Skin of body (tissue), 2 donors: Measurements from ENCODE around the gene PIK3R1. TPM values are rescaled to one million over a fixed set of nuclear protein-coding genes. Genes with fewer than 3 reads are reported as not detected.
"Not testable (repeated sequence)": the region's sequence is repeated elsewhere in the genome, so short reads cannot be mapped to it uniquely, and the experiment has no call there.

ENCODE experiments used
- DNase-seq: peaks from one replicate; lab custom pipeline; 2025; lab: John Stamatoyannopoulos, UW
- total RNA-seq: library from RNA; depleted of rRNA; stranded (reverse); fragments of >200 nt; gene quantifications from one replicate; pipeline ENCODE4 v1.2.3, GENCODE V29; 2014

PIK3R1 gene
- total RNA-seq, 1 donor from 2014 or later = 85.4 TPM

DNA sequence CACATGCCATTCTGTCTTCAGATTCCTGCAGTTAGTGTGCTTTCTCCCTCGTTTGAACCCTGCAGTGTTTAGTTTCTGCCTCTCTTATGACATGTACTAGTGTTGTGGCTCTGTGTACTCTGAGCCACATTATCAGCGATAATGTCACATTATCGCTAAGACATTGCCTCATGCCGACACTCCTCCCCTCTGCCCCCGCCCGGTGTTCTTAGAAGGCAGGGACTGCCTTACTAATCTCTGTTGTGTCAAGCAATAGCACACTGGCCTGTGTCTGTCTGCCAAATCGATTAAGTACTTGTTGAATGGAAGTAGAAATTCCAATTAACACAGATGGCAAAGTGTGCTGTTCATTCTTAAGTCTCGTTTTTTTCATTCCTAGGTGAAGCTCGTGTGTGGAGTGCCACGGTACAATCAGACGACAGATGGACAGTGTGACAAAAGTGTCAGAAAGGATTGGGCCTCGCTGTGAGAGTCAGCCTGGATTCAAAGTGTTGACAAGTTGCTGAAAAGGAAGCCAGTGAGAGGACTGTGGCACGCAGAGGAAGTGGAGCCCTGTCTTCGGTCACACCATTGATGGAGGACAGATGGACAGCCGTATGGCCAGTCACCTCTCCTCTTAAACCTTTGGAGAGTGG, 10.5 kb downstream of the PIK3R1 start:
- DNase-seq = no peak

DNA sequence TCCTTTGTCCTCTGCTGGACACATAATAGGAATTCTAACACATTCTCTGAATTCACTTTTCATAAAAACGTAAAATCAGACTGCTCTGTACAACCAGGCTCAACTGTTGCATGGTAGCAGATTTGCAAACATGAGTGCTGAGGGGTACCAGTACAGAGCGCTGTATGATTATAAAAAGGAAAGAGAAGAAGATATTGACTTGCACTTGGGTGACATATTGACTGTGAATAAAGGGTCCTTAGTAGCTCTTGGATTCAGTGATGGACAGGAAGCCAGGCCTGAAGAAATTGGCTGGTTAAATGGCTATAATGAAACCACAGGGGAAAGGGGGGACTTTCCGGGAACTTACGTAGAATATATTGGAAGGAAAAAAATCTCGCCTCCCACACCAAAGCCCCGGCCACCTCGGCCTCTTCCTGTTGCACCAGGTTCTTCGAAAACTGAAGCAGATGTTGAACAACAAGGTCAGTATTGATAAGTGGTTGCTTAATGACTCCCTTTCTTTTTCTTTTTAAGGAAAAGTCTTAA, 11.1 kb downstream of the PIK3R1 start:
- no peak for DNase-seq

DNA sequence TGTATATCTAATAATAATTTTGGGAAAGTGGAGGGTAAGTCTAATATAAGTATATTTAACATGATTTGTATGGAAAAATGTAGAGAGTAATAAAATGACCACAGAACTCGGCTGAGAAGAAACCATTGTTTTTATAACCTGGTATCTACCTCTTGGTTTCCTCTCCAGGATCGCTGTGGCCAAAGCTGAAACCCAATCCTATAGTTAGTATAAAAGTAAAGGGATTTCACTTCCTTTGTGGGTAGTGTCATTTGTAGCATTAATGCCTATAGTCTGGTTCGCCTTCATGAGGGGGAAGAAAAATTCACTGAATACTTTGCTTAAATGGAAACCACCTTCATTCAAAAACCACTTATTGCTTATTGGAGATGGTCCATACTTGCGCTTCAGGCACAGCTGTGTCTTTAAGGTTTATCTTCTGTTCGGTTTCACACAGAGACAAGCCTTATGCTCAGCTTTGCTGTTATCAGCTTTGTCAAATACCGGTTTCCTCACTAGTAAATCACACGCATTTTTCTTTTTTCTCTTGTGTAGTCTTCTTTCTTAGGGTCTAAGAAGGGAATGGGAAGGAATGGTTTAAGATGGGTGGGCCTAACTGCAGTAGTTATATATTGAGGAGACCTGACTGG, 12.1 kb downstream of the PIK3R1 start:
- DNase-seq = no peak

GRCh38 chr5:68229416-68229815, 13.9 kb downstream of the PIK3R1 start:
- DNase-seq = no peak

GRCh38 chr5:68230285-68230684, 14.7 kb downstream of the PIK3R1 start:
- DNase-seq = no peak

- DNase-seq = no peak
Measured at GRCh38 chr5:68231414-68232076, 16.0 kb downstream of the PIK3R1 start.

DNA sequence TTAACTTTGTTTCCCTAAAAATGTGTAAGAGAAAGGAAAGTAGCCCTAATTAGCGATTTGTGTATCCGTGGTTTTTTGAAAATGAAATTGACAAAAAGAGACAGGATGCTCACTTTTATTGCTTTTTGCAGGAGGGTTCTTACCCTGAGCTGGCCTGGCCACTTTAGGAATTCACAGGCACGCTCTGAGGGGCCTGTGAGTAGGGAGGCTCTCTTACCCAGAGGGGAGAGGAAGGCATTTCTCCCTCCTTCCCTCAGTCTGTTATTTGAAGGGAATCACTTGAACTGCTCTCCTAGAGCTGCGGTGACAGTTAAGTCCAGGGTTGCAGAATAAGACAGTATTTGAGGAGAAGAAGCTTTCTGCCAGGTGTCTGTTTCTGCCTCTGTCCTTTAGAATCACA, 16.7 kb downstream of the PIK3R1 start:
- DNase-seq = no peak

DNA sequence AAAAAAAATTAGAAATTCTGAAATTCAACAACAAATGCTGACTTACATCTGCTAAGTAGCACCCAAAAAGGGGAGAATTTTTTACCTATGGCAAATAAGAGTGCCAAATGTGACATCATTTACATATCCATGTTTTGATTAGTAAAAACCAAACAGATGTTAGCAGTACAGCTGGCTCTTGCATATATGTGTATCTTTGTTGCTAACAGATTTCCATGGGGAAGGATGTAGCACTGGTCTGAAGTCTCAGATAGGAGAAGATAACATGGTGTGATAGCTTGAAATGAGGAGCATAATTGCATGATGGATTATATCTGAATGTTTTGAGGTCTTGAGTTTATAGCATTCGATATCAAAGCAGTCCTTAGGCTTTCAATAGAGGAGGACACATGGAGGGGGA, 17.5 kb downstream of the PIK3R1 start:
- no peak for DNase-seq

GRCh38 chr5:68235229-68235628, 19.7 kb downstream of the PIK3R1 start:
- not testable (repeated sequence) for DNase-seq

- DNase-seq = no peak
Measured at GRCh38 chr5:68237715-68238114, 22.2 kb downstream of the PIK3R1 start.

DNA sequence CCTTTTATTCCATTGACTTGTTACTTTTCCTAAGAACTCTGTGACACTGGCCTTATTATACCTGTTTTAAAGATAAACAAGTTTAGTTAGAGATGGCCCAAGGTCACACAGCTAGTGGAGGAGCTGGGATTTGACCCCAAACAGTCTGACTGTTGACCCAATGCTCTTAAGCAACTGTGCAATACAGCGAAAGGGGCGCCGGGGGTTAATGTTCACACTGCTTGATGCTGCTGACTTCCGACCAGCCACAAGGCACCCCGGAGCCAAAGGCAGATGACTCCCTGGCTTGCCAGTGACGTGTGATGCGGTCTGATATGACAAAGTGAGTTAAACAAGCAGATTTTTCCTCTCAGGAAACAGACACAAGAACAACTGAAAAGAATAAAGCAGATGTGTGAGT, 23.9 kb downstream of the PIK3R1 start:
- no peak for DNase-seq

DNA sequence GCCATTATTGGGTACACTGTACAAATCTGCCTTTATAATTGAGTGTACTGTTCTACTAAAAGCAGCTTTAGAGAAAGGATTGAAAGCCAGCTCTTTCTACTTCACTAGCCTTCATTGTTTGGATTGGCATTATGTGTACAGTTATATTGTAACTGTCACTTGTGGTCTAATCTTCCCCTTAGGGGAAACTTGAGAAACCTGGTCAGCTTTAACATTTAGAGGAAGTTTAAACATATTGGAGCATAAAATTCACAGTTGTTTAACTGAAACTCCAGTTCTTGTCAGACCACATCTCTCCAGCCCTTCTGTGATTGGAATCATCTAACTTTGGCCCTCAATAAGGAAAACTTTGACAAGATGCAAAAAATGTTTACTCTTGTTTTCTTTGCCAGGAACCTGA, 24.6 kb downstream of the PIK3R1 start:
- DNase-seq = no peak

GRCh38 chr5:68240771-68241170, 25.2 kb downstream of the PIK3R1 start:
- DNase-seq = no peak

GRCh38 chr5:68242743-68243142, 27.2 kb downstream of the PIK3R1 start:
- peak; percentile 22 for DNase-seq

DNA sequence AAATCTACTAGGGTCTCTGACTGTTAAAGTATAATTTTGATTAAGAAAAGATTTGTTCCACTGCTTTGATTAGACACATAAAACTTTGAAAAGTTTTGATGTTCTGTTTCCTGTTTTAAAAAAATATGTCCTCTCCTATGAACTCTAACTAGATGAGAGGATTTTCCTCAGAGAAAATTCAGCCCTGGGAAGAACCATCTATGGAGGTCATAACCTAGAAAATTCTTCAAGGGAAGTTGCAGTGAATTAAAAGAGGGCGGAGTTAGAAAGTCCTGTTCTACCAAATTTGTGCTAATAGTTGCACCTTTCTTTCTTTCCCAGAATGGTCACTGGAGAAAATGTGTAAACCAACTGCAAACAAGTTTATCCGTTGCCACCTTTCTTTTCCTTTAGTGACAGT, 27.7 kb downstream of the PIK3R1 start:
- no peak for DNase-seq

GRCh38 chr5:68243681-68244080, 28.1 kb downstream of the PIK3R1 start:
- DNase-seq = no peak

- no peak for DNase-seq
Measured at GRCh38 chr5:68245319-68245718, 29.8 kb downstream of the PIK3R1 start.

GRCh38 chr5:68246802-68247201, 31.2 kb downstream of the PIK3R1 start:
- DNase-seq = no peak

- no peak for DNase-seq
Measured at GRCh38 chr5:68247627-68248026, 32.1 kb downstream of the PIK3R1 start.

DNA sequence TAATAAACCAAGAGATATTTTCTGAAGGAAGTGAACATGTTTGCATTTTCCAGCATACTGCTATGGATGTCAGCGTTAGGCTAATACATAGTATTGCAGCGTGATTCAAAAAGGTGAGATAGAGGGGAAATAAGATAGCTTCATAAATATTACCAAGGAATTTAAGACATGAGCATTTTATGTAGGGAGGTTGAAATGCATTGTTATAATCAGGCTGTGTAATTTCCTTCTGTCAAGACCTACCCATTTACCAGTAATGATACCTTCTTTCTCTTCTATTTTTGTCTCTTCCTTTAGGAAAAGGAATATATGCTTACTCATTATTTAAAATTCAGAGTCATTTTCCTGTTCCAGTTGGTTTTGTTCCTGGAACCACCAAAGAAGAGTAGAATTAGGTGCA, 33.3 kb downstream of the PIK3R1 start:
- no peak for DNase-seq

DNA sequence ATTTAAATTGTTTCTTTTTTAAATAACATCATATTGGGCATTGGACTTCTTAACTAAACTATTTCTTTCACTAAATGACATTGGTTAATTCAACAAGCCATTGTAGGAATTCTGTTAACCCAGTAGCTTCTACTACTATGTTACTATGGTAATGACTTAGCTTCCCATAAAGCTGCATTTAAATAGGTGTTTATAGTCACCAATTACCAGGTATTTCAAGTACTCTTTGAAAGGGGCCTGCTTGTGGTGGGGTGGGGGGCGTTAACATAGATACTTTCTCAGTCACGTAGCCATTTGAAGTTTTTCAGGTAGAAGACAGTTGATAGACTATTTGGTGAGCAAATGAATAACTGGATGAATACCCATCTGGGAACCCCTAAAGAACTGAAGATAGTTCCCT, 34.0 kb downstream of the PIK3R1 start:
- DNase-seq = no peak

- peak; percentile 41 for DNase-seq
Measured at GRCh38 chr5:68250661-68251298, 35.2 kb downstream of the PIK3R1 start.
